H7 (cell line): Measurements from ENCODE around the gene C16orf74. TPM values are rescaled to one million over a fixed set of nuclear protein-coding genes. Genes with fewer than 3 reads are reported as not detected.
A peak's percentile ranks its signal among the peaks of the same experiment; 100 is the strongest.

ENCODE experiments used
- DNase-seq: peaks from one replicate; pipeline ENCODE4 v3.0.0; 2012
- H3K27me3 ChIP-seq: 2 replicates; pipeline ENCODE4 v1.6.0; 2011; ENCODE audit warnings: mild to moderate bottlenecking, low read length; ENCODE audit not compliant: control insufficient read depth, insufficient read depth
- H3K36me3 ChIP-seq: replicated peaks from 2 replicates; pipeline ENCODE4 v1.5.1; 2011; ENCODE audit warnings: low read length; ENCODE audit not compliant: control insufficient read depth, insufficient read depth
- H3K4me3 ChIP-seq: 2 replicates; pipeline ENCODE4 v1.5.1; 2011; ENCODE audit warnings: low read depth, mild to moderate bottlenecking, control low read depth, low read length, moderate library complexity; ENCODE audit not compliant: insufficient read depth
- total RNA-seq: library from RNA; depleted of rRNA; stranded (reverse); fragments of >200 nt; shearing (Covaris generic); gene quantifications from 2 replicates; pipeline ENCODE4 v1.2.3, GENCODE V29; 2014

Gene C16orf74
- total RNA-seq, 1 experiment from 2014 or later: 7.2 TPM

GRCh38 chr16:85689950-85690320 lies 61.0 kb downstream of the C16orf74 start:
- no peak for DNase-seq
- Histone ChIP-seq H3K36me3 (peaks cover 1% of the 10 kb centered on the region; the same call in 1 of the 2 replicates), H3K4me3 (no peak overlapping the region), H3K27me3 (no peaks in the 10 kb centered on the region; the same call in 1 of the 2 replicates)

- no peaks in the 10 kb centered on the region; the same call in 1 of the 2 replicates for H3K27me3 ChIP-seq
- peak; percentile 64 for DNase-seq
- H3K4me3 ChIP-seq: peak overlapping the region; percentile 28
- H3K36me3 ChIP-seq: peaks cover 1% of the 10 kb centered on the region; the same call in 1 of the 2 replicates
Observed at GRCh38 chr16:85689285-85689949, 61.5 kb downstream of the C16orf74 start.

GRCh38 chr16:85688586-85689284 lies 62.2 kb downstream of the C16orf74 start, which contains the start of gene GINS2:
Gene GINS2 (minus strand): TSS chr16:85688954. CDS start chr16:85688898, 56 bp downstream.
- peak within 1 kb of the TSS; percentile 80 for H3K4me3 ChIP-seq
- H3K36me3 ChIP-seq: peaks cover 3% of the 10 kb centered on the region; the same call in 1 of the 2 replicates
- DNase-seq: peak; percentile 100
- H3K27me3 ChIP-seq: no peaks in the 10 kb centered on the region; the same call in 1 of the 2 replicates

DNA sequence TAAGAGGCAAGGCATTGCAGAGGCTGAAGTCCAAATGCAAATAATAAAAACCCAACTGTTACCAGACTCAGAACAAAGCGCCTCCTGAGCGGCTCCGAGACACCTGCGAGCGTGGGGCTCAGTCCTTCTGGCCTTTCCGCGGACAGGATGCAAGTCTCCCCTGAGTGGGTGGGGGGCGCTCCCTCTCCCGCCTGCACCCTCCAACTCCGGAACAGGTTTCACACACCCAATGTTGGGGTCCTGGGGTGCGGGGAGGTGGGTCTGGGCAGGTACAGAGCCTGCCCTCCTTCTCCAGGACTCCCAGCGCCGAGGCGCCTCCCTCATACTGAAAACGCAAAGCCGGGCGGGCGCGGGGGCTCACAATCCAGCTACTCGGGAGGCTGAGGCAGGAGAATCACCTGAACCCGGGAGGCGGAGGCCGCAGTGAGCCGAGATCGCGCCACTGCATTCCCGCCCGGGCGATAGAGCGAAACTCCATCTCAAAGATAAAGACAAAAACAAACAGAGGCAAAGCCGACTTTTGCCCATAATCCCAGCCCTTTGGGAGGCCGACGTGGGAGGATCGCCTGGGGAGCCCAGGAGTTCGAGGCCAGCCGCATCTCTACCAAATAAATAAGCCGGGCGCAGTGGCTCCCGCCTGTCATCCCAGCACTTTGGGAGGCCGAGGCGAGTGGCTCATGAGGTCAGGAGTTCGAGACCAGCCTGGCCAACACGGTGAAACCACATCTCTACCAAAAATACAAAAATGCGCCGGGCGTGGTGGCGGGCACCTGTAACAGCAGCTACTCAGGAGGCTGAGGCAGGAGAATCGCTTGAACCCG lies 63.0 kb downstream of the C16orf74 start:
- H3K36me3 ChIP-seq: peaks cover 3% of the 10 kb centered on the region; the same call in 1 of the 2 replicates
- peak; percentile 64 for DNase-seq
- peak overlapping the region; percentile 80 for H3K4me3 ChIP-seq
- H3K27me3 ChIP-seq: no peaks in the 10 kb centered on the region; the same call in 1 of the 2 replicates

DNA sequence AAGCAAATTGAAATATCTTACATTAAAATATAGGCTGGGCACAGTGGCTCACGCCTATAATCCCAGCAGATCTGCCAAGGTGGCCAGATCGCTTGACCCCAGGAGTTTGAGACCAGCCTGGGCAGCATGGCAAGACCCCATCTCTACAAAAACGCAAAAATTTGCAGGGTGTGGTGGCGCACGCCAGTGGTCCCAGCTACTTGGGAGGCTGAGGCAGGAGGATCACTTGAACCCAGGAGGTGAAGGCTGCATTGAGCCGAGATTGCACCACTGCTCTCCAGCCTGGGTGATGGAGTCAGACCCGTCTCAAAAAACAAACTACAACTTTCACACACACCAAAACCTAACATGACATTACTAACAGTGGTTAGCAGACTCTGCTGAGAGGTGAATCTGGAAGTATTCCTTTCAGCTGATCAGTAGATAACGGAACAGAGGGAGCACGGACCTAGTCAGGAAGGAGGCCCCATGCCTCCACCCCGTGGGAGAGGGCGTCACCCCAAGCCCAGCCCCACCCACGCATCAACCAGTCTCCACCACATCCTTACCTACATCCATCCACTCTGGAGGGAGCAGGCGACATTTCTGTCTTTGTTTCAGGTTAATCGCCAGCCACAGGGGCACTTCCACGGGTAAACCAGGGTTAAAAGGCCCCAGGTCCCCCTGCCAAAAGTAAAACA lies 63.8 kb downstream of the C16orf74 start:
- H3K4me3 ChIP-seq: no peak overlapping the region
- H3K27me3 ChIP-seq: no peaks in the 10 kb centered on the region; the same call in 1 of the 2 replicates
- peaks cover 3% of the 10 kb centered on the region; the same call in 1 of the 2 replicates for H3K36me3 ChIP-seq
- peak; percentile 66 for DNase-seq

GRCh38 chr16:85685251-85685650 lies 65.6 kb downstream of the C16orf74 start:
- H3K36me3 ChIP-seq: peaks cover 12% of the 10 kb centered on the region
- no peaks in the 10 kb centered on the region; the same call in 1 of the 2 replicates for H3K27me3 ChIP-seq
- no peak overlapping the region for H3K4me3 ChIP-seq

DNA sequence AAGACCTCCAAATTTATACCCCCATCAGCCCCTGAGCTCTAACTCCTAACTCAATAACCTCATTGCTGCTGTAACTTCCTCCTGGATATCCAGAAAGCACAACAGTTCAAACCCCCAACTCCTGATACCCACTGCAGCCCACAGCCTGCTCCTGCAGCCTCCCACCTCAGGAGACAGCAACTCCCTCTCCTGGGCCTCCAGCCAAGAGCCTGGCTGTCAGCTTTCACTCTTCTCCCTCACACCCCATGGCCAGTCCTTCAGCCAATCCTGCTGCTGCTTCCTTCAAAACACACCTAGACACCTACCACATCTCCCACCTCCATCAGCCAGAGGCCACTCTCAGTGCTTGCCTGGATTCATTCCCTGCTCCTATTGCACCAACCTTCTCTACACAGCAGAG lies 67.5 kb downstream of the C16orf74 start:
- peaks cover 17% of the 10 kb centered on the region for H3K36me3 ChIP-seq
- no peaks in the 10 kb centered on the region for H3K27me3 ChIP-seq
- no peak for DNase-seq
- H3K4me3 ChIP-seq: no peak overlapping the region

More at GRCh38 chr16:85685251-85685650, 65.6 kb downstream of the C16orf74 start:
- DNase-seq: no peak

- Histone ChIP-seq H3K36me3 (peaks cover 22% of the 10 kb centered on the region), H3K27me3 (no peaks in the 10 kb centered on the region), H3K4me3 (no peak overlapping the region)
- no peak for DNase-seq
Observed at GRCh38 chr16:85682516-85682915, 68.4 kb downstream of the C16orf74 start.

GRCh38 chr16:85681255-85681654 lies 69.6 kb downstream of the C16orf74 start:
- H3K36me3 ChIP-seq: peaks cover 25% of the 10 kb centered on the region
- no peak overlapping the region for H3K4me3 ChIP-seq
- no peak for DNase-seq
- H3K27me3 ChIP-seq: no peaks in the 10 kb centered on the region

- no peak for DNase-seq
- Histone ChIP-seq H3K4me3 (no peak overlapping the region), H3K36me3 (peaks cover 24% of the 10 kb centered on the region), H3K27me3 (no peaks in the 10 kb centered on the region)
Observed at GRCh38 chr16:85680352-85680944, 70.4 kb downstream of the C16orf74 start.

DNA sequence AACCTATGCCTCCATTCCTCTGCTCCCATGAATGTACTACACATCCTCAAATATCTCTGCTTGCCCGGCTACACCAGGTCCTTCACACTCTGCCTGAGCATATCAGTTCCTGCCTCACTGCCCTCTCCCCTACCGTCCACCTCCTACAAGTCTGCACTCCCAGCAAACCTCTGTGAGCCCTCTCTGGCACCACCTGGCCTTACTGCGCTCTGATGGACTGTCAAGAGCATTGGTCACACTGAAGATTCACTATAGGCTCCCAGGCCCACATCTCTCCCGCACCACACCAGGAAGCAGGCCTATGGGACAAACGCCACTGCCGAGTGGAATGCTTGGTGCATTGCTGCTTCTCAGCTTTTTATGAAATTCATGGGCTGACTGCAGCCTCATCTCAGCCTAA lies 71.0 kb downstream of the C16orf74 start:
- Histone ChIP-seq H3K27me3 (no peaks in the 10 kb centered on the region), H3K4me3 (no peak overlapping the region), H3K36me3 (peaks cover 24% of the 10 kb centered on the region)
- no peak for DNase-seq

DNA sequence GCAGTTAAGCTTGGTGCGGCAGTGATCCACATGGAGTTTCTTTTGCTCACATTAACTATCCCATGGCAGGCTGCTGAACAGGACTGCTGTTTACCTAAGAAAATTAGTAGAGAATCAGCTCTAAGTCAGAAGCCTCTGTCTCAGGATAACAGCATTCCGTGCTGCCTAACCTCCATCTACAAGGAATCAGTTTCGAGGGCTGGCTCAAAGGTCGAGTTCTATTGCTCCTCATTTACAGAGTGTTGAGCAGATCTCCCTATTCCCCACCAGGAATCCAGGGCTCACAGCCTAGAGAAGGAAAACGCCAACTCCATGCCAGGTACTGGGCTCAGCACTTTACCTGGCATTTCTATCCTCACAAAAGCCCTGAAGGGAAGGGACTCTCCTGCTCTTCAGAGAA lies 72.1 kb downstream of the C16orf74 start:
- no peaks in the 10 kb centered on the region for H3K27me3 ChIP-seq
- DNase-seq: no peak
- H3K4me3 ChIP-seq: no peak overlapping the region
- H3K36me3 ChIP-seq: peaks cover 30% of the 10 kb centered on the region

GRCh38 chr16:85678016-85678415 lies 72.9 kb downstream of the C16orf74 start:
- H3K4me3 ChIP-seq: no peak overlapping the region
- no peak for DNase-seq
- H3K27me3 ChIP-seq: no peaks in the 10 kb centered on the region
- H3K36me3 ChIP-seq: peaks cover 35% of the 10 kb centered on the region
